Heart left ventricle (tissue), 16 donors: ENCODE data around the gene MAP3K15. TPM values are rescaled to one million over a fixed set of nuclear protein-coding genes. Genes with fewer than 3 reads are reported as not detected.
"Not testable (repeated sequence)": the region's sequence is repeated elsewhere in the genome, so short reads cannot be mapped to it uniquely, and the experiment has no call there.

Source experiments
- ATAC-seq, 4 donors: fragments of 200-7000 bp; cut with Tn5 transposase; one replicate each; pipeline ENCODE4 v1.9.1; 2020 to 2022; ENCODE audit warnings: moderate library complexity in 4 of 4, mild to moderate bottlenecking in 3 of 4, moderate number of reproducible peaks in 1 of 4
- DNase-seq, 5 donors: peaks; one replicate each; pipeline ENCODE4 v3.0.0-alpha.2; 2020
- H3K27ac ChIP-seq, 12 donors: fragments of 200-600 bp; sonication (generic) in 4 of 12; one replicate each; pipeline versions ENCODE4 v1.5.0 to v1.8.0; 2016 to 2022; ENCODE audit warnings: mild to moderate bottlenecking in 2 of 12
- H3K27me3 ChIP-seq, 9 donors: fragments of 200-600 bp; sonication (generic) in 2 of 9; one replicate each; pipeline versions ENCODE4 v1.5.1 to v1.8.0; 2016 to 2022; ENCODE audit warnings: mild to moderate bottlenecking in 3 of 9
- H3K36me3 ChIP-seq, 9 donors: fragments of 200-600 bp; sonication (generic) in 2 of 9; one replicate each; pipeline versions ENCODE4 v1.5.0 to v1.8.0; 2018 to 2022; ENCODE audit warnings: mild to moderate bottlenecking in 2 of 9
- H3K4me1 ChIP-seq, 12 donors: fragments of 200-600 bp; sonication (generic) in 4 of 12; one replicate each; pipeline versions ENCODE4 v1.5.0 to v1.8.0; 2016 to 2022; ENCODE audit warnings: mild to moderate bottlenecking in 3 of 12
- H3K4me3 ChIP-seq, 12 donors: fragments of 200-600 bp; sonication (generic) in 4 of 12; one replicate each; pipeline versions ENCODE4 v1.5.0 to v1.8.0; 2017 to 2022; ENCODE audit warnings: mild to moderate bottlenecking in 9 of 12, moderate library complexity in 4 of 12
- H3K9me3 ChIP-seq, 12 donors: fragments of 200-600 bp; sonication (generic) in 4 of 12; one replicate each; pipeline versions ENCODE4 v1.5.0 to v1.8.0; 2016 to 2022; ENCODE audit warnings: mild to moderate bottlenecking in 1 of 12
- POLR2A ChIP-seq, 2 donors: fragments of 450-650 bp; IDR thresholded peaks; one replicate each; pipeline ENCODE4 v1.6.1; 2017; ENCODE audit warnings: antibody characterized with exemption in 2 of 2, mild to moderate bottlenecking in 2 of 2, moderate library complexity in 2 of 2
- WGBS, 4 donors: extraction: QIAGEN DNeasy Blood & Tissue Kit in 2 of 4; methylation state at CpG; one replicate each; pipeline versions ENCODE4 v1.1.5 to v1.1.7; 2013 to 2018; 5-methylcytosine and 5-hydroxymethylcytosine counted together
- intact Hi-C, 10 donors: fragments of 100-400 bp; cut with DNase I; formaldehyde crosslinking; loops; one replicate each; pipeline versions ENCODE4 v1.11.1 to v1.14.2; 2022
- polyA plus RNA-seq, 2 donors: library from polyadenylated mRNA; stranded (reverse); fragments of 200-250 nt; gene quantifications; one replicate each; pipeline ENCODE4 v1.2.3, GENCODE V29; 2013
- total RNA-seq, 9 donors: library from RNA; depleted of rRNA in 2 of 9; stranded (reverse); fragments of >200 nt in 2 of 9; fragmentation: NEBNext Ultra II Directional in 3 of 9; extraction: Animal tissue kit (Norgen Biotek cat#: 25700) in 3 of 9; gene quantifications; one replicate each; pipeline versions ENCODE4 v1.1.0 to v1.2.4, GENCODE V29; 2016 to 2023
- TF ChIP-seq, protein P1 (sequence below), 12 donors: fragments of 200-600 bp; sonication (generic) in 4 of 12; IDR thresholded peaks; one replicate each; pipeline versions ENCODE4 v1.5.0 to v1.8.0; 2018 to 2022; ENCODE audit warnings: antibody characterized with exemption in 12 of 12, mild to moderate bottlenecking in 5 of 12
- donor health status: ischemic (EF 13 %, LVEDD 7.1; RV severe dilation, severe dysfunction).
- donor health status: healthy with polysubstance abuse.
- donor health status: DM: no; HTN: yes; CAD: no.
- donor health status: DM: no; HTN: no; CAD: no.
- donor health status: ischemic (EF 25% LVEDD 6.9; RV normal size, moderate dysfunction).
- donor health status: ischemic (EF 25% LVEDD 5.7; RV mildly dilated, moderate dysfunction).
- donor health status: healthy.
- donor health status: DM: yes; HTN: yes; CAD: no.
- donor health status: ischemic (EF 35%, LVEDD 5.7; RV mildly dilated, moderate dysfunction).
- donor health status: nonischemic (EF 11% LVEDD 7.7; RV severe dilation, severe dysfunction).
- donor health status: DM: yes; HTN: yes; CAD: no.
- donor health status: PGD.
- donor health status: ischemic (EF 29% LVEDD 5.4; RV normal size, mild dysfunction).
- donor health status: nonischemic (EF 23%, LVEDD 6.1; RV moderate dilation, normal function).

Gene MAP3K15
- total and polyA plus RNA-seq, 11 donors, result 0.09 to 0.15 (median 0.13) TPM; not detected in 7

DNA sequence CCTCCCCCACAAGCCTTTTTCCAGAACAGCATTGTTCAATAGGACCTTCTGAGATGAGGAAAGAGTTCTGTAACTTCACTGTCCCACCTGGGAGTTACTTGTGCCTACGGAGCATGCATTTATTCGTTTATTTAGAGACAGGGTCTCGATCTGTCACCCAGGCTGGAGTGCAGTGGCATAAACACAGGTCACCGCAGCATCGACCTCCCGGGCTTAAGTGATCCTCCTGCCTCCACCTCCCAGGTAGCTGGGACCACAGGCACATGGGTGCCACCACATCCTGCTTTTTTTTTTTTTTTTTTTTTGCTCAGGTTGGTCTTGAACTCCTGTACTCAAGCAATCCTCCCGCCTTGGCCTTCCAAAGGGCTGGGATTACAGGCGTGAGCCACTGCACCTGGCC is 2.9 kb downstream of the MAP3K15 start:
- no peak overlapping the region for H3K4me3 ChIP-seq
- peaks cover 0 to 20% (median 0%) of the 10 kb centered on the region in 9 donors for H3K27me3 ChIP-seq
- peaks cover 0 to 7% (median 0%) of the 10 kb centered on the region in 12 donors for H3K4me1 ChIP-seq
- no peak overlapping the region for H3K27ac ChIP-seq
- ATAC-seq, result no peak
- no peaks in the 10 kb centered on the region for H3K9me3 ChIP-seq
- no peaks in the 10 kb centered on the region for H3K36me3 ChIP-seq
- 79 to 93% (median 86%) methylated on average over 8 of the region's 8 CpGs for WGBS, 4 donors
- intact Hi-C loops, result no loop called here
- DNase-seq, result no peak
- no peak for TF ChIP-seq POLR2A (IDR thresholded peaks at IDR 0.05)
- TF ChIP-seq, protein P1, sequence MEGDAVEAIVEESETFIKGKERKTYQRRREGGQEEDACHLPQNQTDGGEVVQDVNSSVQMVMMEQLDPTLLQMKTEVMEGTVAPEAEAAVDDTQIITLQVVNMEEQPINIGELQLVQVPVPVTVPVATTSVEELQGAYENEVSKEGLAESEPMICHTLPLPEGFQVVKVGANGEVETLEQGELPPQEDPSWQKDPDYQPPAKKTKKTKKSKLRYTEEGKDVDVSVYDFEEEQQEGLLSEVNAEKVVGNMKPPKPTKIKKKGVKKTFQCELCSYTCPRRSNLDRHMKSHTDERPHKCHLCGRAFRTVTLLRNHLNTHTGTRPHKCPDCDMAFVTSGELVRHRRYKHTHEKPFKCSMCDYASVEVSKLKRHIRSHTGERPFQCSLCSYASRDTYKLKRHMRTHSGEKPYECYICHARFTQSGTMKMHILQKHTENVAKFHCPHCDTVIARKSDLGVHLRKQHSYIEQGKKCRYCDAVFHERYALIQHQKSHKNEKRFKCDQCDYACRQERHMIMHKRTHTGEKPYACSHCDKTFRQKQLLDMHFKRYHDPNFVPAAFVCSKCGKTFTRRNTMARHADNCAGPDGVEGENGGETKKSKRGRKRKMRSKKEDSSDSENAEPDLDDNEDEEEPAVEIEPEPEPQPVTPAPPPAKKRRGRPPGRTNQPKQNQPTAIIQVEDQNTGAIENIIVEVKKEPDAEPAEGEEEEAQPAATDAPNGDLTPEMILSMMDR (IDR thresholded peaks at IDR 0.05), result no peak

DNA sequence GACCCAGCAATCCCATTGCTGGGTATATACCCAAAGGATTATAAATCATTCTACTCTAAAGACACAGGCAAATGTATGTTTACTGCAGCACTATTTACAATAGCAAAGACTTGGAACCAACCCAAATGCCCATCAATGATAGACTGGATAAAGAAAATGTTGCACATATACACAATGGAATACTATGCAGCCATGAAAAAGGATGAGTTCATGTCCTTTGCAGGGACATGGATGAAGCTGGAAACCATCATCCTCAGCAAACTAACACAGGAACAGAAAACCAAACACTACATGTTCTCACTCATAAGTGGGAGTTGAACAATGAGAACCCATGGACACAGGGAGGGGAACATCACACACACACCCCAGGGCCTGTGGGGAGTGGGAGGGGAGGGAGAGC is 3.5 kb downstream of the MAP3K15 start:
- peaks cover 0 to 17% (median 0%) of the 10 kb centered on the region in 9 donors for H3K27me3 ChIP-seq
- H3K27ac ChIP-seq, H3K4me1 ChIP-seq, DNase-seq, H3K4me3 ChIP-seq, H3K36me3 ChIP-seq, intact Hi-C loops, H3K9me3 ChIP-seq, ATAC-seq: not testable (repeated sequence)

DNA sequence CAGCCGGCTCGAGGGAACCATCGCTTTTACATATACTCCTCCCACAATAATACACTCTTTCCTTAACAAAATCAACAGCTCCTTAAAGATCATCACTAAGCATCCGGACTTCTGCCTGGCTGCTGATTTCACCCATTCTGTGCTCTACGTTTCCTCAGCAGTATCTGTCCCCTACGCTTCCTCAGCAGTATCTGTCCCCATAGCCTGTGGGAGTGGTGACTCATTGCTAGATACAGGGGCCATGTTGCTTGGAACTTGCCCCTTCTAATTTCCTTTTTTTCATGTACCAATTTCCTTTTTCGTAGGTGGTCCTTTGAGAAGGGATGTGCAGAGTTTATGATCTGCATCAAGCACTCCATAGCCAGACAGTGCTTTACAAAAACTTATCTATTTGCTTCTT is 18.6 kb downstream of the MAP3K15 start:
- 48 to 58% (median 51%) methylated on average over 7 of the region's 7 CpGs for WGBS, 4 donors
- ATAC-seq, result no peak
- Histone ChIP-seq H3K4me1 (no peaks in the 10 kb centered on the region), H3K36me3 (no peaks in the 10 kb centered on the region), H3K27ac (no peak overlapping the region), H3K4me3 (no peak overlapping the region), H3K27me3 (no peaks in the 10 kb centered on the region), H3K9me3 (no peaks in the 10 kb centered on the region)
- intact Hi-C loops, result no loop called here
- DNase-seq, result no peak
- TF ChIP-seq, protein P1 (IDR thresholded peaks at IDR 0.05), result no peak
- no peak for TF ChIP-seq POLR2A (IDR thresholded peaks at IDR 0.05)

DNA sequence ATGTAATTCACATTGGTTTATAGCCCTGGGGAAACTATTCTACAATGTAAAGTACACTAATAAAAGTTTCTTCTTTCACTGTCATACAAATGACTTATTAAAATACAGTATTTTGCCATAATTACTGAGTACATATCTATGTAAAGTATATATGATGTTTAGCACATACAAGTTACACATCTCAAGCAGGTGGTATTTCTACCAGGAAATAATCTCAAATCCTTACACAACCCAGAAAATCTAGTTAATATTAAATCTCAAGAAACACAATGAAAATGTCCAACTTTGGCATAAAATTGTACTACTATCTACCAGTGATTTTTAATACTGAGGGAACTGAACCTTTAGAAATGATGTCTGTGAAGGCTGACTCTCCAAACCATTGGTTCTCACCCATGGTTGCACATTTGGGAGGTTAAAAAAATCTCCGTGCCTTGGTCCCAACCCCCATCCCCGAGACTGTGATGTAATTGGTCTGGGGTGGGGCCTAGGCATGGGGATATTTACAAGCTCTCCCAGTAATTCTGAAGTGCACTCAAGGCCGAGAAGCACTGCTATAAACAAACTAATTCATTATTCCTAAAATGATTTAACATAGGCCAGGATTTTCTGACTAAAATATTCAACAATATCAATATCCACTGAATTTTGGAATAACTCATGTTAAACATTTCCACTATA is 27.6 kb downstream of the MAP3K15 start:
- ATAC-seq, result no peak
- peaks cover 0 to 8% (median 0%) of the 10 kb centered on the region in 9 donors for H3K27me3 ChIP-seq
- TF ChIP-seq, protein P1 (IDR thresholded peaks at IDR 0.05), result no peak
- TF ChIP-seq POLR2A (IDR thresholded peaks at IDR 0.05), result no peak
- H3K9me3 ChIP-seq, result no peaks in the 10 kb centered on the region
- 50 to 86% (median 72%) methylated on average over 3 of the region's 3 CpGs for WGBS, 4 donors
- no peaks in the 10 kb centered on the region for H3K36me3 ChIP-seq
- DNase-seq, result no peak
- H3K4me3 ChIP-seq, result no peak overlapping the region
- intact Hi-C loops, result no loop called here
- H3K27ac ChIP-seq, result no peak overlapping the region
- no peaks in the 10 kb centered on the region for H3K4me1 ChIP-seq

DNA sequence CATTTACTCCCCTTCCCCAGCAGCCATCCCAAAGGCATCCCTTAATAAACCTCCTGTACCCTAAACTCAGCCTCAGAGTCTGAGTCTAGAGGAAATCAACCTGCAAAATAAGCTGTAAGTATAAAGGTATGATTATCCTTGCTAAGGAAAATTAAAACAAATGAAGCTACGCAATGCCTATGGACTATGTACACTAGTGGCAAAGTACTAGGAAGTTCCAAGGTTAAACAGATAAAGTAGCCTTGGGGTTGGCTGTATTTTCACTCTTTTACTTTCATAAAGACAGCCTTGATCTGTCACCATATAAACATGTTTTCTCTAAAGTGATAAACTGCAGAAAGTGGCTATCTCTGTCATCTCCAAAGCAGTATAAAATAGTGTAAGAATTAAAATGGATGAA is 35.9 kb downstream of the MAP3K15 start:
- no peak for TF ChIP-seq POLR2A (IDR thresholded peaks at IDR 0.05)
- TF ChIP-seq, protein P1 (IDR thresholded peaks at IDR 0.05), result no peak
- no peak for DNase-seq
- H3K4me1 ChIP-seq, result no peaks in the 10 kb centered on the region
- WGBS, 4 donors, result 84 to 98% (median 88%) methylated on average over 1 of the region's 1 CpG
- intact Hi-C loops, result no loop called here
- no peak overlapping the region for H3K4me3 ChIP-seq
- no peaks in the 10 kb centered on the region for H3K9me3 ChIP-seq
- no peaks in the 10 kb centered on the region for H3K36me3 ChIP-seq
- no peaks in the 10 kb centered on the region for H3K27me3 ChIP-seq
- no peak for ATAC-seq
- H3K27ac ChIP-seq, result no peak overlapping the region

DNA sequence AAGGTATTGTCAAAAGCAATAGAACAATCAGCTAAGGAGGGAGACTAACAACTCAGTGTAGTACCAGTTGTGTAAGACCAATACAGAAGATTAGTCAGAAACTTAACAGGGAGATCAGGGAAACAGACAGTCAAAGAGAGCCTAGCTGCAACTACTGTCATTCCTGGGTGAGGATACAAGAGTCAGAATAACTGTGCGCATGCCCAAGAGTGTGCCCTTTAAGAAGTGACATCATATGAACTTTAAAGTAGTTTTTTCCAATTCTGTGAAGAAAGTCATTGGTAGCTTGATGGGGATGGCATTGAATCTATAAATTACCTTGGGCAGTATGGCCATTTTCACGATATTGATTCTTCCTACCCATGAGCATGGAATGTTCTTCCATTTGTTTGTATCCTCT is 46.9 kb downstream of the MAP3K15 start:
- H3K4me1 ChIP-seq, H3K4me3 ChIP-seq, ATAC-seq, H3K36me3 ChIP-seq, intact Hi-C loops, H3K27ac ChIP-seq, DNase-seq: not testable (repeated sequence)
- H3K9me3 ChIP-seq, result peaks cover 0 to 14% (median 0%) of the 10 kb centered on the region in 12 donors
- 92 to 98% (median 95%) methylated on average over 1 to 2 of the region's 2 CpGs for WGBS, 4 donors
- H3K27me3 ChIP-seq, result peaks cover 0 to 12% (median 0%) of the 10 kb centered on the region in 9 donors
